Stimulated activated CD8-positive, alpha-beta memory T cell treated with anti-CD3 and anti-CD28 coated beads, Interleukin-15, amount 100 ng/mL, for 48 hours (primary cell): ENCODE measurements around the gene MAP3K5.

ENCODE experiments used
- DNase-seq, 2 donors: peaks; one replicate each; pipeline ENCODE4 v3.0.0-alpha.2; 2020; ENCODE audit warnings: low read depth in 2 of 2

MAP3K5 gene

DNA sequence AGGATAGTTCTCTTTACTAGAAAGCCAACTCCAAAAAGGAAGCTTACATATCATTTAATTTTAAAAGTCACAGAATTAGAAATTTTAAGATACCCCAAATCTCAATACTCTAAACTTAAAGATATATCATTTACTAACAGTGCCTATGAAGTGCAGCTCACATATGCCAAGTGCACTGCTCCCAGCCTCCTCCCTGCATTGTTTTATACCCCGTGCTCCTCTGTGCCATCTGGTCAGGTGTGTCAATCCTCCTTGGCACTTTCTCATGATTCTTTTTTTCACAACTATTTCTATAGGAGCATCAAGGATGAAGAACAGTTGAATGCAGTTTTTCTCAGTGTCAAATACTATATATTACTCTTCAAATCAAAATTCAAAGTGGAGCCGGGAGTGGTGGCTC, 250.9 kb downstream of the MAP3K5 start:
- DNase-seq = no peak

- no peak for DNase-seq
These were observed 252.2 kb downstream of the MAP3K5 start for GRCh38 chr6:136539967-136540652.

DNA sequence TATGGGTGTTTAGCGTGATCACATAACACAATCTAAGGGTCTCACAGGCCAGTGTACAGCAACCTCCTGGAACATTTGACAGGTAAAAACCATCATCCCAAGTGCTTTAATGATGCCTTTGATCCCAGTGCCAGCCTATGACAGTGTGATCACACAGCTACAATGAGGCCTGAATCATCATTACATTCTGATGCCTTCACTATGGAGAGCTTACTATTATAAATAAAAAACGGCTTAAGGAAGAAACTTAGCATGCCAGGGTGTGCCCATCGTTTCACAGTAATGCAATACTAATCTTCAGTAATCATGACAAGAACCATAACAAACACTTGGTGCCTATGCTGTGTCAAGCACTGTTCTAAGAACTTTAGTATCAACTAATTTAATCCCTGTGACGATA, 253.4 kb downstream of the MAP3K5 start:
- DNase-seq = no peak

GRCh38 chr6:136535880-136536650, 256.2 kb downstream of the MAP3K5 start:
- no peak for DNase-seq

- no peak for DNase-seq
These were observed 257.1 kb downstream of the MAP3K5 start for GRCh38 chr6:136535017-136535765.

GRCh38 chr6:136534268-136534667, 258.0 kb downstream of the MAP3K5 start:
- no peak for DNase-seq

DNA sequence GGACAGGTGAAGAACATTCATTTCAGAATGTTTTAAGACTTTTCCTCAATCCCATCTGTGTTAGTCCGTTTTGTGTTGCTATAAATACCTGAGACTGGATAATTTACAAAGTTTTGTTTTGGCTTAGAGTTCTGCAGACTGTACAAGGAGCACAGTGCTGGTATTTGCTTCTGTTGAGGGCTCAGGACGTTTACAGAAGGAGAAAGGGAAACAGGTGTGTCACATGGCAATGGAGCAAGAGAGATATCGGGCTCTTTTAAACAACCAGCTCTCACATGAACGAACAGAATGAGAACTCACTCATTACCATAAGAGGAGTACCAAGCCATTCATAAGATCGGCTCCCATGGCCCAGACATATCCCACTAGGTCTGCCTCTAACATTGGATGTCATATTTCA, 258.8 kb downstream of the MAP3K5 start:
- no peak for DNase-seq

DNA sequence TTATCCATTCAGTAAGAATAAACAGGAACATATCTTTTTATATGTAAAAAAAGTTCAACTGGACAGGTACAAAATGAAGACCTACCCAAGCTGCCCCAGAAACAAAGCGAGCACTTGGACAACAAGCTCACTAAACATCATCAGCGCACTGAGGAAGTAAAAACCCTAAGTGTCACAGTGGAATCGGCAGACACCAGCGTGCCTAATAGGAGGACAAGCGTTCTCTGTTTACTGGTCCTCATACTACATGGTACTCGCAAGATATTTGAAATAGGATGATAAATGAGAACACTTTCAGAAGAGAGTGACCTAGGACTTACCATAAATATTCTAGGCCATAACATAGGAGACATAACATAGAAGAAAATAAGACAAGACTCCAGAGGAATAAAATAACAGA, 260.2 kb downstream of the MAP3K5 start:
- no peak for DNase-seq

GRCh38 chr6:136529710-136530109, 262.6 kb downstream of the MAP3K5 start:
- DNase-seq = no peak

DNA sequence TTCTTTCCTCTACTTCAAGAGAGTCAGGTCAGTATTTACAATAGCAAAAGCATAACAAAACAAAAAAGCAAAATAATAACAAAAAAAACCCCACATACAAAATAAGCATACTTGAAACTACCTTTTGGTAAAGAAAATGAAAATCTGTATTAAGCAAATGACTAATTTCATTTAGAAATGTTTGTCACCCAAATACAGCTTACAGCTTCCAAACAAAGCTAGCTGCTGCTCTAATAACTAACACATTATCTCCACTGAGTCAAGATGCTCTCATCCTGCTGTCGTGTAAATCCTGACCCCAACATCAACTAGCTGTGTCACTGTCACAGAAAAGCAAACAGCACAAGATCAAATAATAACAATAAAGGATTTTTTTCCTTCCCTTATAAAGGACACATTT, 263.8 kb downstream of the MAP3K5 start:
- DNase-seq = no peak

DNA sequence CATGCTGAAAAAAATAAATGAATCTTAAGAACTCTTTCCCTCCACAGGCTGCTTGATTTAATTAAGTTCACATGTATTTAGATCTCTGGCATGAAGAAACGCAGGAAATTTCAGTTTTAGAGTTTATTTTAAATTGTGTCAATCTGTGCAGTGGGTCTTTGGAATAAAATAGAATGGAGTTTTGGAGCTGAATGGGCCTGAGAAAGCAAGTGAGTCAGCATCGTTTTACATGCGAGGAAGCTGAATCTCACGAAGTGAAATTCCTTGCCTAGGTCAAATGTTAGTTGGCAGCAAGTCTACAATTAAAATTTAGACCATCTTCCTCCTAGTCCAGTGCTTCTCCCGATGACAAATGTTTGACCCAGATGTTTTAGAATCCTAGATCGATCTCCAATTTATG, 264.4 kb downstream of the MAP3K5 start:
- no peak for DNase-seq

GRCh38 chr6:136526937-136527336, 265.3 kb downstream of the MAP3K5 start:
- DNase-seq = no peak

DNA sequence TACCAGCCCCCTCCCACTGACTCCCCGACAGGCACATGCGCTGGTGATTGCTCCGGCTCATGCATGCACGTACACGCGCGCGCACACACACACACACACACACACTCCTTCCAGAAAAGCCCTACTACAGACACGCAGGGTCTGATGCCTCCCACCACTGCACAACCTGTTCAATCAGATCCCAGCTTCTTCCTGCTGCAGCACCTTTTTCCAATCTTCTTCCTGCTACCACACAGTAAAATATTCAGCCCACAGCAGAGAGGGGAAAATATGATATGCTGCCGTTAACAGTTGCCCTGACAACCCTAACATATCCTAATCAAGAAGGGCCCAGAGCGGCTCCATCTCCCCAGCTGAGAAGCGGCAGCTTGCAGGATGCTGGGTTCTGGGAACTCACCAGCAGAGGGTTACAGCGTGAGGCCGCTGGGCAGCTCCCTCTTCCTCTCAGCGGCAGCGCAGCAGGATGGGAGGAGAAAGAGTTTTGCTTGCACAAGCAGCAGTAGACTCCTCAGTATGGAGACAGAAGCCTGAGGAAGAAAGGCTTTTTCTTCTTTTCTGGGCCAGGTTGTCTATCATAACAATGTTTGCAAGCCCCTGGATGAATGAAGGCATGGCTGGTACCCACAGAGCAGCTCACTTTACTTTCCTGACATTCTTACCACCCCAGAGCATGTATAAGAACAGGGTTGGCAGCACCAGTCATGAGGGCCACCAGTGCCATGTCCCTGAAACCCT, 265.9 kb downstream of the MAP3K5 start:
- DNase-seq = no peak

- DNase-seq = no peak
These were observed 266.6 kb downstream of the MAP3K5 start for GRCh38 chr6:136525586-136526195.

DNA sequence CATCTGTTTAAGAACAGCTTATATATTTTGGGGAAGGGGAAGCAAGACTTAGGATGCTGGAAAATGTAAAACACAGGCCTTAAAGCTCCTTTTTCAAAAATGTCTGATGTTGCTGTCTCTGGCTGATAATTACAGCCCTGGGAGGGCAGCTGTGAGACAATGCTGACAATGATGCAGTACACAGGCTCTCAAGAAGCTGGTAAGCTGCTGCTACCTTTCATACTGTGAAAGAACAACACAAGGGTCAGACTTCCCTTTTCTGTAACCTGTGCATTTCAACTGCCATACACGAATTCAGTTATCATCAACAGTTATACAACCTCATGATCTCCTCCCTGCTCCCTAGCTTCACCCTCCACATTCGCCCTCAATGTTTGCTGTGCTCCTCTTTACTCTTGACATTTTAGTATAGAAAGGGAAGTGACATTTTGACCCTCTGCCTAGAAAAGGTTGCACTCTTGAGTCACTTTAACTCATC, 267.3 kb downstream of the MAP3K5 start:
- no peak for DNase-seq

DNA sequence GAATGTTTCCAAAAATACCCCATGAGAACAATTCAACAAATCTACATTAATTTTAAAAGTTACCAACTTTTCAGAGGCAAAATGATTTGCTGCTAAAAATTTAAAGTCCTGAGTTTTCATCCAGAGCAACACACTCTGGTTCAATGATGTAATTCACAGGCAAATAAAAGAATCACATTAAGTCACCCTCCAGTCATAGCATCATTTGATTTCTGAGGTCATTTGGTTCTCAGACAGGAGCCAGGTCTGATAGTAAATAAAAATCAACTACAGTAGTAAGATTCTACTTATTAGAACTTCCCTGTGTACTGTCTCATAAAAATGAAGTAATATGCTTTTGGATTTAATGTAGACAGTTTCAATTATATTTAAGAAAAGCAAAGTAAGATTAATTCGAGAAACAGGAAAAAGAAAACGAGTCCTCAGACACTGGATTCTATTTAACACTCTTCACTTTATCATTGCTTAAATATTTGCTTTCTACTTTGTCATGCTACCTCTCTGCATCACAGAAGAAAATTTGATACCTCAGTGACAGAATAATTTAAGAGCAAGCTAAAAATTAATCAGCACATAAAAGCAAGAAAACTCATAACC, 267.8 kb downstream of the MAP3K5 start:
- no peak for DNase-seq

- DNase-seq = no peak
These were observed 269.1 kb downstream of the MAP3K5 start for GRCh38 chr6:136523196-136523595.

DNA sequence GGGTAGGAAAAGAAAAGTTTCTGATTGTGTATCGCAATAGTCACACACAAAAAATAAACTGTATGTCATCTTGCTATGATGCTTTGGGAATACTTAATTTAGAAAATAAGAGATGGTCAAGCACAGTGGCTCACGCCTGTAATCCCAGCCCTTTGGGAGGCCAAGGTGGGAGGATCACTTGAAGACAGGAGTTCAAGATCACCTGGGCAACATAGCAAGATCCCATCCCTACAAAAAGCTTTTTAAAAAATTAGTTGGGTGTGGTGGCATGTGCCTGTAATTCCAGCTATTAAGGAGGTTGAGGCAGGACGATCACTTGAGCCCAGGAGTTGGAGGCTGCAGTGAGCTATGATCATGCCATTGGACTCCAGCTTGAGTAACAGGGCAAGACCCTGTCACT, 269.6 kb downstream of the MAP3K5 start:
- DNase-seq = no peak

DNA sequence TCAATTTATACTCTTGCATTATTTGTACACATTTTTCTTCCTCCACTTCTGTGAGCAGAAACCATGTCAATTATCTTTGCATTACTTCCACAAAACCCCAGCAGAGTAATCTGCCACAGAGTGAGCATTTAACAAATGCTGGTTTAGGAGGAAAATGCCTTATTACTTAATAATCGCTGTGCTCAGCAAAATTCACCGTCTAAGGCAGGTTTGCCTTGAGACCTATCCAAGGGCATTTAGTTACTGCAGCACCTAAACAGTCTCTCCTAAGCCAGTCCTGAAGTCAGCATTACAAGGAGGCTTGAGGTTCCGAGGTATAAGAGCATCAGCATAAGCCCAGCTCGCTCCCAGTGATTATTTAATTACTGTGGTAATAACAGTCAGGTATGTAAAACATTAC, 270.4 kb downstream of the MAP3K5 start:
- DNase-seq = no peak

- no peak for DNase-seq
These were observed 270.9 kb downstream of the MAP3K5 start for GRCh38 chr6:136521427-136521826.

DNA sequence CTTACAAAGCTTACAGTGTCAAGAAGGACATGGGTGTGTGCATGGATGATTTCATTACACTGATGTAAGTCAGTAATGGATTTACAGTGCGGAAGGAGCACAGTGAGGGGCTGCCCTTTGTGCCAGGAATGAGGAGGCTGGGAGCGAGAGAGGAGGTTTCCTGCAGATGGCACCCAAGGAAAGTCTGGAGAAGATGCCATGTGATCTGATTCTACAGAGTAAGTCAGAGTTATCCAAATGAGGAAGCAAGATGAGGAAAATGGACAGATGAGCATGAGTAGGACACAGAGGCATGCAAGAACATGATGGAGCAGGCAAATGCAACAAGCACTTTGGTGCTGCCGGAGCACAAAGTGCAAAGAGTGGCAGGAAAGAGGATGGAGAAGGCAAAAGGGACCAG, 271.8 kb downstream of the MAP3K5 start:
- no peak for DNase-seq
